ENCODE measurements around the gene ZFP82.

The ZFP82 gene

GRCh38 chr19:36371886-36372285 lies 46.6 kb downstream of the ZFP82 start:
- DNase-seq, result no peak

DNA sequence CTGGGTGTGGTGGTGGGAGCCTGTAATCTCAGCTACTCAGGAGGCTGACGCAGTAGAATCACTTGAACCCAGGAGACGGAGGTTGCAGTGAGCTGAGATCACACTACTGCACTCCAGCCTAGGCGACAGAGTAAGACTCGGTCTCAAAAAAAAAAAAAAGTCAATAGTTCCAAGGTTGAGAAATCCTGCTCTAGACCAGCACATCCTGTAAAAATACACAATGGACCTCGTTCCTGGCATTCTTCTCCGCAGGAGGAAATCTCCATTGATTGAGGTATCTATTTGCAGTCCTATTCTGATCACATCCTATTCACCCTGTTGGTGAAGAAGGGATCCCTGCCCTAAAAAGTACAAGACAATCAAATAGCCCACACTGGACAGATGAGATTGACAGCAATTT lies 54.6 kb downstream of the ZFP82 start:
- DNase-seq, result no peak

Measured in NCI-H226 (cell line).